ENCODE results near the gene FTSJ1. TPM values are rescaled to one million over a fixed set of nuclear protein-coding genes. Genes with fewer than 3 reads are reported as not detected.
A peak's percentile ranks its signal among the peaks of the same experiment; 100 is the strongest.

The FTSJ1 gene
- polyA plus RNA-seq, 2 donors = 31.1 to 36.3 TPM

GRCh38 chrX:48475296-48475695 is 703 bp upstream of the FTSJ1 start:
- 2 to 26% methylated on average over 5 of the region's 5 CpGs for WGBS, 2 donors
- Histone ChIP-seq H3K27ac (ENCODE audit: low read depth in 2 of 2, low read length in 1 of 2) (no peak overlapping the region), H3K9me3 (ENCODE audit: control insufficient read depth in 2 of 2, insufficient read depth in 1 of 2, low read depth in 1 of 2, low read length in 1 of 2) (no peaks in the 10 kb centered on the region), H3K4me1 (ENCODE audit: control insufficient read depth in 2 of 2, insufficient read depth in 2 of 2, low read length in 1 of 2) (peaks cover 0 to 2% of the 10 kb centered on the region in 2 donors), H3K27me3 (ENCODE audit: control insufficient read depth in 1 of 2, insufficient read depth in 2 of 2, low read length in 2 of 2) (no peaks in the 10 kb centered on the region), H3K4me3 (ENCODE audit: low read depth in 1 of 2, low read length in 2 of 2) (peak overlapping the region in 1 of 2 donors; percentile 78), H3K36me3 (ENCODE audit: control insufficient read depth in 2 of 2, insufficient read depth in 2 of 2, low read length in 1 of 2) (peaks cover 0 to 7% of the 10 kb centered on the region in 2 donors)

- WGBS, 2 donors = 49 to 73% methylated on average over 4 of the region's 4 CpGs
- peaks cover 4 to 16% of the 10 kb centered on the region in 2 donors for H3K36me3 ChIP-seq (ENCODE audit: control insufficient read depth in 2 of 2, insufficient read depth in 2 of 2, low read length in 1 of 2)
- no peaks in the 10 kb centered on the region for H3K27me3 ChIP-seq (ENCODE audit: control insufficient read depth in 1 of 2, insufficient read depth in 2 of 2, low read length in 2 of 2)
- H3K27ac ChIP-seq (ENCODE audit: low read depth in 2 of 2, low read length in 1 of 2) = no peak overlapping the region
- H3K9me3 ChIP-seq (ENCODE audit: control insufficient read depth in 2 of 2, insufficient read depth in 1 of 2, low read depth in 1 of 2, low read length in 1 of 2) = no peaks in the 10 kb centered on the region
- H3K4me3 ChIP-seq (ENCODE audit: low read depth in 1 of 2, low read length in 2 of 2) = peak overlapping the region; percentile 34 to 78
- peaks cover 0 to 2% of the 10 kb centered on the region in 2 donors for H3K4me1 ChIP-seq (ENCODE audit: control insufficient read depth in 2 of 2, insufficient read depth in 2 of 2, low read length in 1 of 2)
Measured at GRCh38 chrX:48476919-48477318, 920 bp downstream of the FTSJ1 start.

- peaks cover 0 to 2% of the 10 kb centered on the region in 2 donors for H3K4me1 ChIP-seq (ENCODE audit: control insufficient read depth in 2 of 2, insufficient read depth in 2 of 2, low read length in 1 of 2)
- H3K36me3 ChIP-seq (ENCODE audit: control insufficient read depth in 2 of 2, insufficient read depth in 2 of 2, low read length in 1 of 2) = peaks cover 4 to 24% of the 10 kb centered on the region in 2 donors
- H3K4me3 ChIP-seq (ENCODE audit: low read depth in 1 of 2, low read length in 2 of 2) = no peak overlapping the region
- WGBS, 2 donors = 93% methylated on average over 19 of the region's 19 CpGs
- H3K27me3 ChIP-seq (ENCODE audit: control insufficient read depth in 1 of 2, insufficient read depth in 2 of 2, low read length in 2 of 2) = no peaks in the 10 kb centered on the region
- H3K9me3 ChIP-seq (ENCODE audit: control insufficient read depth in 2 of 2, insufficient read depth in 1 of 2, low read depth in 1 of 2, low read length in 1 of 2) = no peaks in the 10 kb centered on the region
- no peak overlapping the region for H3K27ac ChIP-seq (ENCODE audit: low read depth in 2 of 2, low read length in 1 of 2)
Measured at GRCh38 chrX:48477960-48478755, 2.2 kb downstream of the FTSJ1 start.

- 89 to 94% methylated on average over 5 of the region's 5 CpGs for WGBS, 2 donors
- H3K27me3 ChIP-seq (ENCODE audit: control insufficient read depth in 1 of 2, insufficient read depth in 2 of 2, low read length in 2 of 2) = no peaks in the 10 kb centered on the region
- no peak overlapping the region for H3K27ac ChIP-seq (ENCODE audit: low read depth in 2 of 2, low read length in 1 of 2)
- H3K4me3 ChIP-seq (ENCODE audit: low read depth in 1 of 2, low read length in 2 of 2) = no peak overlapping the region
- no peaks in the 10 kb centered on the region for H3K9me3 ChIP-seq (ENCODE audit: control insufficient read depth in 2 of 2, insufficient read depth in 1 of 2, low read depth in 1 of 2, low read length in 1 of 2)
- H3K4me1 ChIP-seq (ENCODE audit: control insufficient read depth in 2 of 2, insufficient read depth in 2 of 2, low read length in 1 of 2) = peaks cover 0 to 2% of the 10 kb centered on the region in 2 donors
- peaks cover 4 to 28% of the 10 kb centered on the region in 2 donors for H3K36me3 ChIP-seq (ENCODE audit: control insufficient read depth in 2 of 2, insufficient read depth in 2 of 2, low read length in 1 of 2)
Measured at GRCh38 chrX:48478806-48479205, 2.8 kb downstream of the FTSJ1 start.

- no peaks in the 10 kb centered on the region for H3K9me3 ChIP-seq (ENCODE audit: control insufficient read depth in 2 of 2, insufficient read depth in 1 of 2, low read depth in 1 of 2, low read length in 1 of 2)
- no peak overlapping the region for H3K4me3 ChIP-seq (ENCODE audit: low read depth in 1 of 2, low read length in 2 of 2)
- no peaks in the 10 kb centered on the region for H3K27me3 ChIP-seq (ENCODE audit: control insufficient read depth in 1 of 2, insufficient read depth in 2 of 2, low read length in 2 of 2)
- H3K27ac ChIP-seq (ENCODE audit: low read depth in 2 of 2, low read length in 1 of 2) = no peak overlapping the region
- 82 to 91% methylated on average over 3 of the region's 3 CpGs for WGBS, 2 donors
- peaks cover 0 to 2% of the 10 kb centered on the region in 2 donors for H3K4me1 ChIP-seq (ENCODE audit: control insufficient read depth in 2 of 2, insufficient read depth in 2 of 2, low read length in 1 of 2)
- peaks cover 4 to 28% of the 10 kb centered on the region in 2 donors for H3K36me3 ChIP-seq (ENCODE audit: control insufficient read depth in 2 of 2, insufficient read depth in 2 of 2, low read length in 1 of 2)
Measured at GRCh38 chrX:48480142-48480541, 4.1 kb downstream of the FTSJ1 start.

GRCh38 chrX:48480583-48480982 is 4.6 kb downstream of the FTSJ1 start:
- H3K9me3 ChIP-seq (ENCODE audit: control insufficient read depth in 2 of 2, insufficient read depth in 1 of 2, low read depth in 1 of 2, low read length in 1 of 2) = no peaks in the 10 kb centered on the region
- H3K27me3 ChIP-seq (ENCODE audit: control insufficient read depth in 1 of 2, insufficient read depth in 2 of 2, low read length in 2 of 2) = no peaks in the 10 kb centered on the region
- H3K36me3 ChIP-seq (ENCODE audit: control insufficient read depth in 2 of 2, insufficient read depth in 2 of 2, low read length in 1 of 2) = peaks cover 4 to 28% of the 10 kb centered on the region in 2 donors
- 89 to 91% methylated on average over 3 of the region's 3 CpGs for WGBS, 2 donors
- no peak overlapping the region for H3K27ac ChIP-seq (ENCODE audit: low read depth in 2 of 2, low read length in 1 of 2)
- no peak overlapping the region for H3K4me3 ChIP-seq (ENCODE audit: low read depth in 1 of 2, low read length in 2 of 2)
- peaks cover 0 to 2% of the 10 kb centered on the region in 2 donors for H3K4me1 ChIP-seq (ENCODE audit: control insufficient read depth in 2 of 2, insufficient read depth in 2 of 2, low read length in 1 of 2)

- H3K9me3 ChIP-seq (ENCODE audit: control insufficient read depth in 2 of 2, insufficient read depth in 1 of 2, low read depth in 1 of 2, low read length in 1 of 2) = no peaks in the 10 kb centered on the region
- 71 to 75% methylated on average over 7 of the region's 7 CpGs for WGBS, 2 donors
- H3K36me3 ChIP-seq (ENCODE audit: control insufficient read depth in 2 of 2, insufficient read depth in 2 of 2, low read length in 1 of 2) = peaks cover 4 to 28% of the 10 kb centered on the region in 2 donors
Measured at GRCh38 chrX:48482526-48482925, 6.5 kb downstream of the FTSJ1 start.

GRCh38 chrX:48487362-48487798 is 11.4 kb downstream of the FTSJ1 start:
- peak overlapping the region in 1 of 2 donors; percentile 24 for H3K27ac ChIP-seq (ENCODE audit: low read depth in 2 of 2, low read length in 1 of 2)
- peaks cover 0 to 7% of the 10 kb centered on the region in 2 donors for H3K36me3 ChIP-seq (ENCODE audit: control insufficient read depth in 2 of 2, insufficient read depth in 2 of 2, low read length in 1 of 2)
- peaks cover 0 to 7% of the 10 kb centered on the region in 2 donors for H3K4me1 ChIP-seq (ENCODE audit: control insufficient read depth in 2 of 2, insufficient read depth in 2 of 2, low read length in 1 of 2)
- peaks cover 0 to 2% of the 10 kb centered on the region in 2 donors for H3K9me3 ChIP-seq (ENCODE audit: control insufficient read depth in 2 of 2, insufficient read depth in 1 of 2, low read depth in 1 of 2, low read length in 1 of 2)
- H3K27me3 ChIP-seq (ENCODE audit: control insufficient read depth in 1 of 2, insufficient read depth in 2 of 2, low read length in 2 of 2) = no peaks in the 10 kb centered on the region
- 76% methylated on average over 10 of the region's 10 CpGs for WGBS, 2 donors
- no peak overlapping the region for H3K4me3 ChIP-seq (ENCODE audit: low read depth in 1 of 2, low read length in 2 of 2)

More at GRCh38 chrX:48482526-48482925, 6.5 kb downstream of the FTSJ1 start:
- Histone ChIP-seq H3K4me3 (ENCODE audit: low read depth in 1 of 2, low read length in 2 of 2) (no peak overlapping the region), H3K4me1 (ENCODE audit: control insufficient read depth in 2 of 2, insufficient read depth in 2 of 2, low read length in 1 of 2) (no peaks in the 10 kb centered on the region), H3K27me3 (ENCODE audit: control insufficient read depth in 1 of 2, insufficient read depth in 2 of 2, low read length in 2 of 2) (no peaks in the 10 kb centered on the region), H3K27ac (ENCODE audit: low read depth in 2 of 2, low read length in 1 of 2) (no peak overlapping the region)

GRCh38 chrX:48488034-48488433 is 12.0 kb downstream of the FTSJ1 start:
- WGBS, 2 donors = 83 to 94% methylated on average over 3 of the region's 3 CpGs
- H3K9me3 ChIP-seq (ENCODE audit: control insufficient read depth in 2 of 2, insufficient read depth in 1 of 2, low read depth in 1 of 2, low read length in 1 of 2) = peaks cover 0 to 2% of the 10 kb centered on the region in 2 donors
- no peak overlapping the region for H3K27ac ChIP-seq (ENCODE audit: low read depth in 2 of 2, low read length in 1 of 2)
- H3K4me1 ChIP-seq (ENCODE audit: control insufficient read depth in 2 of 2, insufficient read depth in 2 of 2, low read length in 1 of 2) = peaks cover 0 to 7% of the 10 kb centered on the region in 2 donors
- H3K4me3 ChIP-seq (ENCODE audit: low read depth in 1 of 2, low read length in 2 of 2) = no peak overlapping the region
- H3K36me3 ChIP-seq (ENCODE audit: control insufficient read depth in 2 of 2, insufficient read depth in 2 of 2, low read length in 1 of 2) = peaks cover 0 to 3% of the 10 kb centered on the region in 2 donors
- H3K27me3 ChIP-seq (ENCODE audit: control insufficient read depth in 1 of 2, insufficient read depth in 2 of 2, low read length in 2 of 2) = no peaks in the 10 kb centered on the region

Data from esophagus (tissue), 2 donors.